HG02798 (cell line): ENCODE results near the gene FUT4.
"Not testable (repeated sequence)": the region's sequence is repeated elsewhere in the genome, so short reads cannot be mapped to it uniquely, and the experiment has no call there.

Experiments used
- ATAC-seq: cut with Tn5 transposase; IDR thresholded peaks from one replicate; pipeline ENCODE4 v1.9.1; 2021; ENCODE audit warnings: mild to moderate bottlenecking; ENCODE audit not compliant: unreplicated experiment, poor library complexity

Gene FUT4

DNA sequence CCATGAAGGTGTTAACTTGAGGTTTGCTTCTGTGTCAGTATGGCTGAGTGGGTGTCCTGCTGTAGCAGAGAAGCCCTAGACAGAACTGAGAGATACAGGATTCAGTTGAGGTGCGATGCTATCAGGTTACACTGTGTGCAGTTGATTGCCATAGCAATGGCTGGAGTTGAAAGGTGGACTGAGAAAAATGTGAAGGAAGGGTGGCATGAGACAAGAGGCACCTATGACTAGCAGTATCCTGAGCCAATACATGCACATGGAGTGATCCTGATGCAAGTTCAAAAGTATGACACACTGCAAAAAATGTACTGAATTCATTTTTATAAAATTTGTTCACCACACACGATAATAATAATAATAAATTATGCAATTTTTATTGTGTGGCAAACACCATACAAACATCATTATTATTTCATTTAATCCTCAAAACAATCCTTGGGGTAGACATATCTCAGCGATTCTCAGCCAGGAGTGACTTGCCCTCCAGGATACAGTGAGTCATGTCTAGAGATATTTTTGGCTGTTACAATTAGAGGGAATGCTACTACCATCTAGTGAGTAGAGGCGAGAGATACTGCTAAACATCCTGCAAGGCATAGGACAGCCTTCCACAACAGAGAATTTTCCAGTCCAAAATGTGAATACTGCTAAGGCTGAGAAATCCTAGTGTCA lies 19.6 kb downstream of the FUT4 start:
- no peak for ATAC-seq

DNA sequence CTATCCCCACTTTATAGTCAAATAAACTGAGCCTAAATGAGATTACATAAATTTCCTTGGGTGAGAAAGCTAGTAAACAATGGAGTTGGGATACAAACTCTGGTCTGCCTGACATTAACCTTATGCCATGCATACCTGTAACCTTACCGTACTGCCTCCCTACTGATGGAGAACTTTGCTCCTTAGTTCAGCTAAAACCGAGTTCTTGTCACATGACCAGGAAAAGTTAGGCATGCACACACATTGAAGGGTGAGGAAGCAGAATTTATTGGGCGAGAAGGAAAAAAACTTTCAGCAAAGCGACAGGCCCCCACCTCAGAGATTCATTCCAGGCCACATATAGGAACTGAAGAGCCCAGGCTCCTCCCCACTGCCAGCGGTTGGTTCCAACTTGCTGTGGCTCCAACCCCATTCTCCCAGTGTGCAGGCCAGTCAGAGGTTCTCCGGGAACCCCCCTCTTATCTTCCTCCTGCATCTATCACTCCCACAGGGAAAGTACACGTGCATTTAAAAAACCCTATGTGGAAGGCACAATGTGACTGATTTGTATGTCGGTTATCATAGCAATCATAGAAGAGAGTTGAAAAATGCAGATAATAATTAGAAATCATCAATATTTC lies 20.2 kb downstream of the FUT4 start:
- ATAC-seq, result no peak

DNA sequence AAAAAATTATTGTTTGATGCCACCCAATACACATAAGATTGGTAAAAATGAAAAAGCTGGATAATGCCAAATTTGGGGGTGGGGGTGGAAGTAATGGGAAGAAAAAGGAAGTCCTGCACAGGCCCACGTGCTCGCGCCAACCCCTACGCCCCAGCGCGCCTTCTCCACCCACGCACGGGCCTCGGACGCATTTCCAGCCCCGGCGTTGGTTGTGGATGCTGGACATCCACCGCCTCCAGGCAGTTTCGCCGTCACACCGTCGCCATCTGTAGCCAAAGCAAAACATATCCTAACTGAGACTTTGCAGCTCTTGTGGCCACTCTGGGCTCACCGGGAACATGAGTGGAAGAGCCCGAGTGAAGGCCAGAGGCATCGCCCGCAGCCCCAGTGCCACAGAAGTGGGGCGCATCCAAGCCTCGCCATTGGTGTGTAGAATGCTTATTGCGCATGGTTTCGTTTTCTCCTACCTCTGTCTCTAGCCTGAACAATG lies 23.5 kb downstream of the FUT4 start, which contains the start of gene PIWIL4:
Gene PIWIL4 (plus strand): TSS at position 188 of the 490 bp plus-strand sequence. CDS start 151 bp downstream, at position 339.
- no peak for ATAC-seq

DNA sequence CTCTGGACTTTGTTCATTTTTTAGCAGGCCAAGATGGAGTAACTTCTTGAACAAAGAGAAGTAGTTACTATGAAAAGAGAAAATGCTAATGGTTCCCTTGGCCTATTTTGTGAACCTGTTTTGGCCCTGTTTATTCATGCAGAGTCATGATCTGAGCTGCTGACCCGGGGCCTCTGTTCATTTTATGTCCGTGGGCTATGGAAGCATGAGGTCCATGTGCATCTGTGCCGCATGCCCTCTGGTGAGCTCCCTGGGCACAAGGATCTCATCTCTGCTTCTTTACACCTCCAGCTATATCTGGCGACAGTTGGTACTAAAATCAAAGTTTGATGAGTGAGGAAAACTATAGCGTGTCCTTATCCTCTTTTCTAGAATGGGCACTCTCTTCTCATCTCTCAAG lies 24.5 kb downstream of the FUT4 start:
- ATAC-seq, result no peak

DNA sequence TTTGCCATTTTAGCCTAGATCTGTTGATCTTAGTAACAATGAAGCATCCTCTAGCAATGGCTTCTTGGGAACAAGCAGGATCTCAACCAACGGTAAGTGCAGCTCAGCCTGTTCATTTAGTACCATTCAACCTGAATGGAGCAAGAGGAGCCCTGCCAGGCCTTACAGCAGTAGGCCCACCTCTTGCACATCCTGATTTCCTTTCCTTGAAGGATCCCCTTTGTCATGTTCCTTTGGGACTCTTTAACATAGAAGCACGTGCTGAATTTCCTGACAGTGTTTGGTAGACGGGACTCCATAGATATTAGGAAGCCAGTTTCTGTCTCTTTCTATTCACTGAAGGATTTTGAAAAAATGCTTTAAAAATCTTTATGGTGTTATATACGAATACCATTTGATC lies 25.0 kb downstream of the FUT4 start:
- ATAC-seq, result no peak

GRCh38 chr11:94572975-94573374 lies 29.3 kb downstream of the FUT4 start:
- not testable (repeated sequence) for ATAC-seq

- ATAC-seq, result no peak
Measured at GRCh38 chr11:94574193-94574961, 30.7 kb downstream of the FUT4 start.

DNA sequence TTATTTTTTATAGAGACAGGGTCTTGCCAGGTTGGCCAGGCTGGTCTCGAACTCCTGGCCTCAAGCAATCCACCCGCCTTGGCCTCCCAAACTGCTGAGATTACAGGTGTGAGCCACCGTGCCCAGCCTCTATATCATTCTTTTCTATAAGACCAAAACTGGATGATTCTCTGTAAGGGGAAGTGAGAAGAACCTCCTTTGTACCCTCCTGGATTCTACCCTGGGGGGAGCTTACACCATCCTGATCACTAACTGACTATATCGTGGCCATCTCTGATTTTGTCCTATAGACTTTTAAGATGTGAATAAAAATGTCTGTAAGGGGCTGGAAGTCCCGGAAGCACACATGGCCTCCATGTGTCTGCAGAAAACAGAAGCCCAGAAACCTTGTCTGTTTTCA lies 32.6 kb downstream of the FUT4 start:
- ATAC-seq, result no peak

GRCh38 chr11:94577841-94578240 lies 34.1 kb downstream of the FUT4 start:
- ATAC-seq, result no peak

- ATAC-seq, result peak; percentile 55
Measured at GRCh38 chr11:94581926-94582325, 38.2 kb downstream of the FUT4 start.

GRCh38 chr11:94583213-94583865 lies 39.6 kb downstream of the FUT4 start:
- ATAC-seq, result no peak

DNA sequence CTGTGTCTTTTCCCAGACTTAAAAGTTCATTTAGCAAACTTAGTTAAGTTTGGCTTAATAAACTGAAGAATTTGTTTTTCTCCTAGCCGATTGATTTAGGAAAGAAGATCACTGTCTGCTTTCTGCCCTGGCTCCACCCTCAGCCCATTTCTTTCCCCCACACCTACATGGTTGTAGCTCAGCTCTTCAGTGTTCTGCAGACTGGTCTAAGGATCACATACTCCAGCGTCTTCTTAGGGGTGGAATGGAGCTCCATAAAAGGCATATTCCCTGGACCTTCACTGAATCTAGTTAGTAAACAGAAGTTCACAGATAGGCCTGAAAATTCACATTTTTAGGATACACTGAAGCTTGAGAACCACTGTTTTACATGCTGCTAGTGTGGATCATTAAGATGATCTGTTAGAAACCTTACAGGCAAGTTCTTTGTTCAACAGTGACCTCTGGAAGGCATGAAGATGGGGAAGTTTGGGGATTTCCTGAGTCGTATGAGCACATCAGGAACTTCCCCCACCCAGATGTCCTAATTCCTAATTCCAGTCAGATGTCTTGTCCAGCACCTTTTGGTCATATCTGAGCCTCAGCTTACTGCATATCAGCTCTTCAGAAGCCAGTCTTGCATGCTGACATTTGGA lies 40.3 kb downstream of the FUT4 start:
- ATAC-seq, result peak; percentile 58

- no peak for ATAC-seq
Measured at GRCh38 chr11:94584978-94585377, 41.3 kb downstream of the FUT4 start.

DNA sequence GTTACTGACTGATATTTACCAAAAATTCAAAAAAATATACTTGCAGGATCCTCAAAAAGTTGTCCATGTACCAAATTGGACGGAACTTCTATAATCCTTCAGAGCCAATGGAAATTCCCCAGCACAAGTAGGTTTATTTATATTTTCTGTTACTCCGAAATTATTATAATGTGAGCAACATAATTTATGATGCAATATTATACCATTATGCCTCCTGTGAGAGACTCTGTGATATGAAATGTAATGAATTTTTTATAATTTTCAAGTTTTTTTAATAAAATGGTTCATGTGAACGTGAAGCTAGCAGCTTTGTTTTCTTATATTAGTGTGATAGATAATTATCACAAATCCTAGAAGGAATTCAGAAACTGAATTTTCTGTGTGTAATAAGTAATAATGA lies 41.7 kb downstream of the FUT4 start:
- no peak for ATAC-seq

- no peak for ATAC-seq
Measured at GRCh38 chr11:94586546-94586945, 42.8 kb downstream of the FUT4 start.

DNA sequence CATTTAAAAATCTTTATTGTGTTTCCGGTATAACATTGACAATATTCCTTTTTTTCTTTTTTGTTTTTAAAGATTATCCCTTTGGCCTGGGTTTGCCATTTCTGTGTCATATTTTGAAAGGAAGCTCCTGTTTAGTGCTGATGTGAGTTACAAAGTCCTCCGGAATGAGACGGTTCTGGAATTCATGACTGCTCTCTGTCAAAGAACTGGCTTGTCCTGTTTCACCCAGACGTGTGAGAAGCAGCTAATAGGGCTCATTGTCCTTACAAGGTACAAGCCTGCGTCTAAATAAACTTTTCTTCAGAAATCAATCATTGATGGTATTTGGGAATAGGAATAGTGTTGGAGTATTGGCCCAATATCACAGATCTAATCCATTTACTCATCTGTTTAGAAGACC lies 43.3 kb downstream of the FUT4 start:
- no peak for ATAC-seq

GRCh38 chr11:94588366-94588942 lies 44.7 kb downstream of the FUT4 start:
- ATAC-seq, result no peak

DNA sequence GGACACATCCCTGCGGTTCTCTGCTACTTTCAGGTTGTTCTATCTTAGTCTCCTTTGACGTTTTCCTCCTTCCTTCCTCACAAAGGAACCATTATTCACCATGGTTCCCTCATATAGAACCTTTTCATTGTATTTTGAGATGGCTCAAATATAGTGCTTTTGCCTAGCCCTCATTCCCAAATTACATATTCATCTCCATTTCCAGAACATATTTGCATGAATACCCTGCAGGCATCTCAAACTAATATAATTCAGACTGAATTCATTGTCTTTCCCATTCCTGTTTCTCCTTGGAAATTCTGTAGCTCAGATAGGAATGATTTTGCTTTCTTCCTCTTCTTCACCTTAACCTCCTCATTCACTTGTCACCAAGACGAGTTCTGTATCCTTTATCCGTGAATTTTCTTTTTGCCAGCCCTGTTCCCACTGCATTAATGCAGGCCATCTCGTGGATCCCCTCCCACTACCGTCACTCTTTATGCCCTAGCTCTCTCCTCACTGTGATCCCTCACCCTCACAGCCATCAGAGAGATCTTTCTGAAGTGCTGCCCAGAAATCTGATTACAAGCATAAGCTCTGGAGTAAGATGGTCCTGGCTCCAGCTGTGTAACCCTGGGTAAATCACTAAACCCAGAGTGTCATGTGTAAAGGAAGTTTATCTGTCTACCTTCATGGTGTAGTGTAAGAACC lies 46.8 kb downstream of the FUT4 start:
- ATAC-seq, result no peak

DNA sequence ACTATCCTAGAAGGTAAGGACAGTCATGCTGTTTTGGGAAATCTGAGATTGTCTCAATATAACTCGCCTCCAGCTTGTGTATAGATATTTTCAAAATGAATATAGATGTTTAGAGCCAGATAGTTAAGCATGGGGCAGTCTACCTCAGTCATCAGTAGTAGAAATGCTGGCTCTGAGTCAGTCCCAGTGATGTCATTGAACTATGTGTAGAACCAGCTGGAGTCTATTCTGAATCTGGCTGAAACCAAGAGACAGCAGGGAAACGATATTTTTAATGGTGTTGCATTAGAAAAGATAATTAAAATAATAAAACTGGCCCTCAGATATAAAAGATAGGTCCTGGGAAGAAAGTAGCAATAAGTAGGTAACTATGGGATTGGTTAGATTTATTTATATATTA lies 49.3 kb downstream of the FUT4 start:
- peak; percentile 92 for ATAC-seq
